CD4-positive, alpha-beta T cell treated with Interleukin-6 at 100 ng/mL for 8 hours (primary cell): Measurements from ENCODE around the gene TIGD1.

Experiments
- DNase-seq: peaks from one replicate; pipeline ENCODE4 v3.0.0-alpha.2; 2020; ENCODE audit warnings: mixed read lengths, low spot score

TIGD1 gene

DNA sequence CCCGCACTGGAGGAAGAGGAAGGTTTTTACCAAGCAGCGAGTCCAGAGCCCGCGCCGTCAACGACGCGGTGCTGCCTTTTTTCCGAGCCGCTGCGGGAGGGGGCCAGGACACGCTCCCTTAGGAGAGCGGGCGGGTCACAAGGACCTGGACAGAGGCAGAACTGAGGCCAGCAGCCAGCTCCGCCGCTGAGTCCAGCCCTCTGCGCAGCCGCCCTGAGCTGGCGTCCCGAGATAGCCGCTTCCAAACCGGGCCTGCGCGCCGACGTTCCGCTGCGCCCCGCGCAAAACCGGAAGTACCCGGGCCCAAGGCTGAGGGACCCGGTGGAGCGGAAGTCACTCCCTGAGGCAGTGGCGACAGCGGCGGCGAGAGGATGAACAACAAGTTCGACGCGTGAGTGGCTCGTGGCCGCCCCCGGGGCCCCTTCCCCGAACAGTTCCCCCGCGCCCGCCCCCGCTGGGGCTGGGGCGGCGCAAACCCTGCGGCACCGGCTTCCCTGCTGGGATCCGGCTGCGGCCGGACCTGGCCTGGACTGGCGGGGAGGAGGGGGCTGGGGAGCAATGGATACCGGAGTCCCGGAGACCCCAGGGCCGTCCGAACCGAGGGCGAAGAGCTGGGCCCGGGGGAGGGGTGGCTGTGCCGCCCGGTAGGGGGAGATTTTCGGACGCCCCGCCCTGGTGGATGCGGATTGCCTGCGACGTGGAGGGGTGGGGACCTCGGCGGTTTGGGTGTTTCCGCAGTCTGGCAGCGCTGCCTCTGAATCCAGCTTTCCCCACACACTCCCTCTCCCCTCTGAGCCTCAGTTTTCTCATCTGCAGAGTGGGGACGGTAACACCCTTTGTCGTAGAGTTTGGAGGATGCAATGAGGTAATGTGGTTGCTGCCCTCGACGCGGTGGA lies at the start of gene TIGD1, which contains the start of gene EIF4E2:
Gene TIGD1 (minus strand): TSS at position 204 of the 896 bp plus-strand sequence. CDS start 675 bp downstream, outside the sequence.
Gene EIF4E2 (plus strand): TSS at position 336 of the 896 bp plus-strand sequence. CDS start 36 bp downstream, at position 372.
- peak; percentile 88 for DNase-seq

DNA sequence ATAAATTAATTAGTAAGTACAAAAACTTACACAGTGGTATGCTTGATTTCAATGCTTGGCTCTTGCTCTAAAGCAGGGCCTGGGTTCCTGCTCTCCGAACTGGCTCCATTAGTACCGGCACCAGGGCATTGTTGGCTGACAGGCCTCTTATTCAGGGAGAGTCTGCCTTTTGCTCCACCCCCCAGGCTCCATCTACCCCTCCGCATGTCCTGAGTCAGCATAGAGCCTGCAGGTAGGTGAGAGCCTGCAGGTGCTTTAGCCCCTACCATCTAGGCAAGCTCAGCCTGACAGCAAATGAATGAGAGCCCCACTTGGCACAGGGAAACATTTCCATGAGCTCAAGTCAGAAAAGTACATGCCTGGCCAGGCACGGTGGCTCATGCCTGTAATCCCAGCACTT lies 47.9 kb upstream of the TIGD1 start:
- DNase-seq = no peak

DNA sequence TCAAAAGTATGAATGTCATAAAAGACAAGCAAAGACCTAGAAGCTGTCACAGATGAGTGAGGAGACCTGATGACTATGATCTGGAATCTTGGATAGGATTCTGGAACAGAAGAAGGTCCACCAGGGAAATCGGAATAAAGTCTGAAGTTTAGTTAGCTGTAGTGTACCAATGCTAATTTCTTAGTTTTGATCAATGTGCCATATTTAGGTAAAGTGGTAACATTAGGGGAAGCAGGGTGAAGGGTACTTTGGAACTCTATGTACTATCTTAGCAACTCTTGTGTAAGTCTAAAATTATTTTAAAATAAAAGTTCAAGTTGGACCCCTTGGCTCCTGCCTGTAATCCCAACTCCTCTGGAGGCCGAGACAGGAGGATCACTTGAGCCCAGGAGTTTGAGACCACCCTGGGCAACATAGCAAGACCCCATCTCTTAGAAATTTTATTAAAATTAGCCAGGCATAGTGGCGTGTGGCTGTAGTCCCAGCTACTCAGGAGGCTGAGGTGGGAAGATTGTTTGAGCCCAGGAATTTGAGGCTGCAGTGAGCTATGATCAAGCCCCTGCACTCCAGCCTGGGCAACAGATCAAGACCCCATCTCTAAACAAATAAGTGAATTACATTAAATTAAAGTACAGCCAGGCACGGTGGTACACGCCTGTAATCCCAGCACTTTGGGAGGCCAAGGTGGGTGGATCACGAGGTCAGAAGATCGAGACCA lies 47.2 kb upstream of the TIGD1 start:
- DNase-seq = no peak

DNA sequence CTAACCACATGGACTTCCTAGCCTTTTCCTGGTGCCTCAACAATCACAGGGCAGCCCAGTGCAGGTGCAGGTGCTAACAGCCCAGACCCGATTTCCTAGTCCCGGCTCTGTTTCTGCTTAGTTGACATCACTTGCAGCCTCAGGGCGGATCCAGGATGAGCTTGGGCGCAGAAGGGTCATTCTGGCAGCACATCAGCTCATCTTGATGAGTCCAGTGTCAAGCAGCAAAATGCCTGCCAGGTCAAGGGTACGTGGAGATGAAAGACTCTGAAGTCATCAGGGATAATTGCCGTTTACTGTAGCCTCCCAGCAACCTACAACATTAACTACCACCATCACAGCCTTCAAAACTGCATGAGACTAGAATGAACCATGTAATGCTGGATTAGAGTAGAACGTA lies 43.6 kb upstream of the TIGD1 start:
- DNase-seq = no peak

DNA sequence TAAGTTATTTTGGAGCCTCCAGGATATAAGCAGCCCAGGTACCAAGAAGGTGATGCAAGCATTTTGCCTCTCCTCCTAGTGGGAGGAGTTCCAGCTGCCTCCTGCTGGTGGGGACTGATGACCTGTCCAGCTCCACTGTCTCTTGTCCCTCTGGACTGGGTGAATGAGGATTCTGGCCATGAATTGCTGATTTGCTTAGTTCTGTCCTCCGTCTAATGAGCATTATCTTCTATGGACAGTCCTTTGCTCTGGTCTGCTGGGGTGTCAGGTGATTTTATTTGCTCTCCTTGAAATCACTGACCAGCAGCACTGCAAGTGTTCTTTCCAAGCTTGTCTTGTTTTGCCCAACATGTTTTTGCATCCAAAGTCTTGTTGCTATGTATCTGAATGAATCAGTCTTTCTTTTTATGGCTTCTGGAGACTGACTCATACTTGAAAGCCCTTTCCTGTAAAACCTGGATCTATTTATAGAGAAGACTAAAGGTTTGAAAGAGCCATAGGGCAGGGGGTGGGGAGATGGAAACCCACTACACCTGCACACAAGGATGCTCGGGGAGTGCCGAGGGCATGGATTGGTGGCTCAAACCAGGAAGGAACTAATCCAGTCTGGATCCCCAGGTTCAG lies 42.5 kb upstream of the TIGD1 start:
- DNase-seq = no peak

DNA sequence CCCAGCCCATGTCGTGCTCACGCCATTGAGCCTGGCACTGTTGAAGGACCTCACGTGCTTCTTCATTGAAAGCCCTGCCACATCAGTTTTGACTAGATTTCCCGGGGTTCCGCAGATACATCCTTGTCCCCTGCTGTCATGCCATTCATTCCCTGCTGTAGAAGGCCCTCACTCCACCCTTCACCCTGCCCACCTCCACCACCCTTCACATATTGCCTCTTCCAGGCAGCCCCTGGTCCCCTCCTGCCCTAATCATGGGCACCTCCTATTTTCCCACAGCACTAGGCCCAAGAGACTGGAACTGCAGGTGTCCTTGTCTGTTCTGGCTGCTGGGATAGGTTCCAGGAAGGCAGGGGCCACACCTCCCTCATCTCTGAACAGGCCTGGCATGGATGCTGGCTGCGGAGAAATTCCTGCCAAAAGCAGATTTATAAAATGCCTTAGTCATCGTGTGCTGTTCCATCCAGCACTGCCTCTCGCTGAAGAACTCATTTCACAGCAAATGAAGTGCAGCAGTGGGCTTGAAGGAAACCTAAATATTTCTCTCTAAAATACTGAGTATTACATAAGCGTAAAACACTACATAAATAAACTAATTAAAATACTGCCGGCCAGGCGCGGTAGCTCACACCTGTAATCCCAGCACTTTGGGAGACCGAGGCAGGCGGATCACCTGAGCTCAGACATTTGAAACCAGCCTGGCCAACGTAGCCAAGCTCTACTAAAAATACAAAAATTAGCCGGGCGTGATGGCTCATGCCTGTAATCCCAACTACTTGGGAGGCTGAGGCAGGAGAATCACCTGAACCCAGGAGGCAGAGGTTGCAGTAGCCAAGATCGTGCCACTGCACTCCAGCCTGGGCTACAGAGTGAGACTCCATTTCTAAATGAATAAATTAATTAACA lies 38.6 kb upstream of the TIGD1 start:
- DNase-seq = no peak

DNA sequence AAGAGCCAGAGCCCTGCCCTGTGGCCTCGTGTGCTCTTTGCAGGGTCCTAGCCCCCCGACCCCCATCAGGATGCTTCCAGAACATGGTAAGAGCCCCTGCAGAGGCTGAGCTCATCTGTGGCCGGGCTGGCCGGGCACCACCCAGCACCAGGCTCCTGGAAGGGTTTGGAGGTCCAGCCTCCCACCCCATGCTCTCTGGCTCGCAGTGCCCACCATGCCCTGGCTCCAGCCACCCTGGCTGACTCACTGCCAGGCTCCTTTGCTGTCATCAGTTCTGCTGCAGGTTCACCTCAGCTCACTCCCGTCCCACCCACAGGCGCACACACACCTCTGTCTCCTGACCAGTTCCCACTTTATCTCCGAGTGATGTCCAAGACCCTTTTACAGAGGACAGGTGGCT lies 37.7 kb upstream of the TIGD1 start:
- no peak for DNase-seq

DNA sequence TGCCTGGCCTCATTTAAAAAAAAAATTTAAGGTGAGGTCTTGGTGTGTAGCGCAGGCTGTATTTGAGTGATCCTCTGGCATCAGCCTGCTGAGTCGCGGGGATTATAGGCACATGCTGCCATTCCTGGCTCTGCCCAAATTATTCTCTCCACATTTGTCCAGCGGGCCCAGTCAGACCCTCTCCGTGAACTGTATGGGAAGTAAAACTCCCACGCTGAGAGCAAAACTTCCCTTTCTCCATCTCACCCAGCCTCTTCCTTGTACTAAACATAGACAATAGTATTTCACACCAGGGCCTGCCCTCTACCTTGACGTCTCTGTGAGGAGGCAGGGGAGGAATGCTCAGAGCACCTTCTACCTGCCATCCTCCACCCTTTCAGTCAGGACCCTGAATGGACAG lies 37.2 kb upstream of the TIGD1 start:
- no peak for DNase-seq

DNA sequence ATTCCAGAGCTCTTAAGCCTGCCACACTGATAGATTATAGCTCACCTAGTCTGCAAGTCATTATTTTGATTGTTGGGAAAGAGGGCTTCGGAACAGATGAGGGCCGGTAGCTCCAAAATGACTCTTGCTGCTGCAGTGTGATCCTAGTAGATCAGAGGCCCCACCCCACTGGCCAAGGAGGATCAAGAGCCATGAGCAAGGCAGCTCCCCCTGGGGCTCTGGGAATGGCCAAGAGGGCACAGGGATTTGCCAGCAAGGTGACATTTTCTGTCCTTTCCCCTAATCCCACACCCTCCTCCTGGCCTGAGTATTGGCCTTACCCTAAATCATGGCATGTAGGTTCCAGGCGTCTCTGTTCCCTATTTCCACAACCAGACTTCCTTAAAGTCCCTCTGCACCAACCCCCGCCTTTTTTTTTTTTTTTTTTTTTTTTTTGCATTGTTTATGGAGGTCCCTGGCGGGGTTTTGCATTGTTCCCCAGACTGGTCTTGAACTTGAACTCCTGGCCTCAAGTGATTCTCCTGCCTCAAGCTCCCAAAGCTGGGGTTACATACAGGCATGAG lies 36.7 kb upstream of the TIGD1 start:
- no peak for DNase-seq

DNA sequence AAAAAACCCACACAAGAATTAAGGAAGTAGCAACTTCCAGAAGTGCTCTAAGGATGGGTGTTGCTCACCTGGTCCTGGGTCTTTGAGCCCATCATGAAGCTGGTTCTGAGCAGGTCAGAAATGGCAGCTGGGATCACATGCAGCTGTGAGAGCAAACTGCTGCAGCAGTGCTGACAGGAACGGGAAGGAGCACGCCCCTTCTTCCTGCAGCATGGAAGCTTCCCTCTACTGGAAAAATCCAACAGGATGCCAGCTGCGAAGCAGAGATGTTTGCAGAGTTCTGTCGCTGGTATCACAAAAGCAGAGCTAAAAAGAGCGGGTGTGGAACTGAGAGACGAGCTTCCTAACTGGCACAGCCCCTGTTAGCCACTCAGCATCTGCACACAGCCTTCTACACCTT lies 33.9 kb upstream of the TIGD1 start:
- DNase-seq = no peak

DNA sequence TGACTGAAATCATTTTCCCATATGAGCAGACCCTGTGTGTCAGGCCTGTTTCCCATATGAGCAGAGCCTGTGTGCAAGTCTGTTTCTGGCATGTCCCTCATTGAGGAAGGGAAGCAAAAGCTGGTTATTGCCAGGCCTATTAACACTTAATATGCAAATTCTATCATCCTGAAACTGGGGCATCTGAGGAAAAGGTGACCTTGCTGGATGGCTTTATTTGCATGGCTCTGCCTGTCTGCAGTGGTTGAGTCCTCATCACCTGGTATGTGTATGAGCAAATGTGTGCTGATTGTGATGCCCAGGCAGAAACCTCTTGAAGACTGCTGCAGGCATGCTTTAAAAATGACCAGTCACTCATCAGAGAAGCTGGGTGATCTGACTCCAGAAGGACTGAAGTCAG lies 31.4 kb upstream of the TIGD1 start:
- DNase-seq = no peak

DNA sequence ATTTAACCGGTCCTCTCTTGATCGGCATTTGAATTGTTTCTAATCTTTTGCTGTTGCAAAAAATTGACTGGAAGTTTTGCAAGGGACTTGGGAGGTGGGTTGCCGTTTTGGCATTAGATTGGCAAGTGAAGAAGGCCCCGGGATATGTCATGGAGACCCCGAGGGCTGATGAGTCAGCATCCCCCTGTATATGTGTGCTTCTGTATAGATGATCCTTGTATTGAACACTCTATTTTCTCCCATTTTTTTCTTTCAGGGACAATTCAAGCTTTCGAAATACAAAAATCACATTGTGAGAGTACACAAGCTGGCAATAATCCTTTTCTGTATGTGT lies 30.3 kb upstream of the TIGD1 start:
- no peak for DNase-seq

DNA sequence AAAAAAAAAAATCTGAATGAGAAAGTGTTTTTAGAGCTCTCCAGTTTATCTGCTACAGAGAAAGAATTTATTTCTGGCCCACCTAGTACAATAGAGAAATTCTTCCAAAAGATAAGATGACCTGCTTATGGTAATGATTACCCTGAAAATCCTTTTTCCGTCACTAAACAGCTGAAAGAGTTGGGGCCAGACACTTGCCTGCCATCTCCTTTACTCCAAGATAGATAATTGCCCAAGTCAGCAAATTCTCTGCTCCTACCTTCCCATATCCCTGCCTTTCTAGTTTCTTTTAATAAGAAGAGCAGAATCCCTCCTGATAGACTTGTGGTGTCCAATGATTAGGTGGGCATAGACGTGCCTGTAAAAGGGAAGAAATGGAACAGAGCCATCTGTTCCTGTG lies 28.3 kb upstream of the TIGD1 start:
- no peak for DNase-seq

DNA sequence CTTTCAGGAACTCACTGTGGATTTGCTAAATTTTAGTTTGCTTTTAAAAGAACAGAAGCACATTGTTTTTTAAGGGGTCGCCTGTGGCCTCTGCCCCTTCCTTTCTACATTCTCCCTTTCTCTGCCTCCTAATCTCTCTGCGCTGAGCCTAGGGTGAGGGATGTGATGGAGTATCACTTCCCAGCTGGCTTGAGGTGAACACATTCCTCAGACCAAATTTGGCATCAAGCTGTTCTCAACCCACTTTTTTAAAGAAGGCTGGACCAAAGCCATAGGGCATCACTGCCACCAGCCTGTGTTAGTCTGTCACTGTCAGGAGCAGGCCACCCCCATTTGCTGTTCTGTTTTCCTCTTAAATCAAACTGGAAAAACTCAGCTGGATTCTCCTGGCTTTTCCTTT lies 27.5 kb upstream of the TIGD1 start:
- DNase-seq = no peak

DNA sequence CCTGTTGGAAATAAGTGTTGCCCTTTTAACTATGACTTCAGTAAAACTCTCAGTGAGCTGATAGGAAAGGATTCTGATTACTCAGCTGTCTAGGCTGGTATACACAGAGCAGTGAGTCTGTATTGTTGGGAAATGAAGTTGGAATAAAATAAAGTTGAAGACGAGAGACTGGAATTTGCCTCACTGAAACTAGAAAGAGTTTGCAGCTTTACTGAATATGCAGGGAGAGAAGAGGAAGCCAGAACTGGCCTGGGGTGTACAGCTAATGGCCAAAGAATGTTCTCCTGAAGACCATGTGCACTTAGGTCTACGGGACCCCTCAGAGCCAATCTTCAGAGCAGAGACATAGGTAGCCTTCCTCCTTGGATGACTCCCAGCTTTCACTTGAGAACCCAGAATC lies 26.6 kb upstream of the TIGD1 start:
- DNase-seq = no peak

DNA sequence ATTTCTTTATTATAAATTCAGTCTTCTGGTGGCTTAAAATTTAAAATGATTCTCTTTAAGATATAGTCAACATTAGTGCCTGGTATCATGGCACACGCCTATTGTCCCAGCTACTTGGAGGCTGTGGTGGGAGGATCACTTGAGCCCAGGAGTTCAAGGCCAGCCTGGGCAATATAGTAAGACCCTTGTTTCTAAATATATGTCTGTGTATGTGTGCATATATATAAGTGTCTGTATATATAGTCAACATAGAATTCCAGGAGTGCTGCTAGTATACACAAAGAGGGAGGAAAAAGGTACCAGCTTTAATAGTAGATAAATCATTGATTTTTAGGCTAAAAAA lies 25.0 kb upstream of the TIGD1 start:
- no peak for DNase-seq

DNA sequence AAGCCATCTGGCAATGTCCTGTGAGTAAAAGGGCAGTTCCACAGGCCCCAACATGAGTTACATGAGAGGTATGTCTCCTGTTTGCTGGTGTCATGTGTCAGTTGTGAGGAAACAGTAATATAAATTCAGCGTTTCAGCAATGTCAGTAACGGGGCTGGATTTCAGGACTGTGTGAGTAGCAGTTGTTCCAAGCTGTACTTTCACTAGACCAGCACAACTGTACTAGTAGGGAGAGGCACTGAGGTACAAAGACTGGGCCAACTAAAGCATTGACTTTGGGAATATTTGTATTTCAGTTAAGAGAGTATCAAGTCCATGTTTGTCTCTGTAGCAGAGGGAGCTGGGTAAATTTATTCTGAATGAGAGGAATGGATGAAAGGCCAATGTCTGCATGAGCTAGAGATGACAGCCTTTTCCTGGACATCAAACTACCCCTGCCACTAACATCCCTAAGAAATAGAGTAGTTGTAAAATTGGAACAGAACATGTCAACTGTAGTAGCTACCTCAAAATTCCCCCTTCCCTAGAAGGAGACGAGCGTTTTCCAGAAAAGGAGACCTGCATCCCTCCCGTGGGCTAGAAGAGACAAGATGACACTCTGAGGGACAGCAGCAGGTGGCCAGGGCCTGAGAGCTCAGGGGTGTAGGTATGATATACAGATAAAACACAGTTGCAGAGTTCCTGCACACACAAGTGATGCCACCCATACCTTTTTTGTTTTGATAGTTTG lies 24.5 kb upstream of the TIGD1 start:
- no peak for DNase-seq

DNA sequence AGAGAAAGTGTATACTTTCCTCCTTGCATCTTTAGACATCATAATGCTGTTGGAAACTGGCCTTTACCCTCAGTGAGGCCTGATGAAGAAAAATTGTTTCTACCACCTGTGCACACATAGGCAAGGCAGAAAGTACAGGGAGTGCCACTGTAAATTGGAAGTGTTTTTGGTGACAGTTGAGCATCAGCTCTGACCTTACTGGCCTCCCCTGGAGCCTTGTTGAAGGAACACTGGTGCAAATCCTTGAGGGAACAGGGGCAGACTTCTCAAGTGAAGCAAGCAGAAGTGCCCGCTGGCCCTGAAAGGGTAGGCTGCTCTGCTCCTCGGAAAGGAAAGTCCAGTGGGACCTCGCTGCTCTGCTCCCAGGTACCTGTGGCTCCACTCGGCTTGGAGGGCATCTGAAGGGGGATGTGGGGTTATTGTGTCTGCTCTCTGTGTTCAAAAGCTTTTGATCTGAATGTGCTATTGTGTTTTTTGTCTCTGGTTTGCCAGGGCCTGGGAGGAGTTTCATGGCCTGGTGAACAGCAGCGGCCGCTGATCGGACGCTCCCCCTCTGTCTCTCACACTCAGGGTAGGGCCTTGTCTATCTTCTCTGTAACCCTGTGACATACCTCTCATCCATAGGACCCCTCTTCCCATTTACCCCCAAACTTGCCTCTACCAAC lies 23.5 kb upstream of the TIGD1 start:
- no peak for DNase-seq

DNA sequence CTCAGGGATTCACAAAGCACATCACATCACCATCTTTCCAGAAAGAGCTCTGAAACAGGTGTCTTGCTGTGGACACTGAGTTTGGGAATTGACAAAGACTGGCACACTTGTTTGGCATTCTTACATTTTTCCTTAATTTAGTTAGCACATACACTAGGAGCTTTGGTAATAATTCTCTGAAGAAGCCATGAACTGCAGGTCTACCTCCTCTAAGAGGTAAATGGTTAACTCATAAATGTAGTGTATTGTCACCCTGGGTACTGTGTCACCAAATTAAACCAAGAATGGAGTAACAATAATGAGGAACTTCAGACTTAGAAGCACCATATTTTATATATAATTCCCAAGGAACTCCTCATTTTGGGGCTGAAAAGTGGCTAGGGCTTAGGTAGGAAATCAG lies 22.7 kb upstream of the TIGD1 start:
- no peak for DNase-seq

DNA sequence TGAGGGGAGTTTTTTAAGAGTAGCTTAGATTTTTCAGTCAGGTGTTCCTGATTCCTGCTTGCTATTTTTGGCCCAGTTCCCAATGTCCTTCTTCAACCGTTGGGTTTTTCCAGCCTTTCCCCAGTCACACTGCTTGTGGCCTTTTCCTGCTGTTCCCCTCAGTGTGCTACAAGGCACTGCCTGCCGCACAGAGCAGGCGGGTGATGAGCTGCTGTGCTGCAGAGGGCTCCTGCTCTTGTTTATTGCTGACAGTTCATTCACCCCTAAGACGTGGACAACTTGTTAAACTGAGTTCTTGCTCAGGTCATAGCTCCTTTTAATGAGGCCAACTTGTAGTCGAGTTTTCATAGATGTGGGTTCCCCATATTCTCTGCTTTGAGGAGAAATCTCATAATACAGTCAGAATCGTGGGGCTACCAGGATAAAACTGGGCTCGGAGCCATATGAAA lies 20.7 kb upstream of the TIGD1 start:
- DNase-seq = no peak
